GM18499 (cell line): Measurements from ENCODE around the gene ADCY9.

Experiments used
- ATAC-seq: cut with Tn5 transposase; IDR thresholded peaks from one replicate; pipeline ENCODE4 v1.9.1; 2021; ENCODE audit warnings: moderate number of reproducible peaks; ENCODE audit not compliant: insufficient read depth, unreplicated experiment

The ADCY9 gene

DNA sequence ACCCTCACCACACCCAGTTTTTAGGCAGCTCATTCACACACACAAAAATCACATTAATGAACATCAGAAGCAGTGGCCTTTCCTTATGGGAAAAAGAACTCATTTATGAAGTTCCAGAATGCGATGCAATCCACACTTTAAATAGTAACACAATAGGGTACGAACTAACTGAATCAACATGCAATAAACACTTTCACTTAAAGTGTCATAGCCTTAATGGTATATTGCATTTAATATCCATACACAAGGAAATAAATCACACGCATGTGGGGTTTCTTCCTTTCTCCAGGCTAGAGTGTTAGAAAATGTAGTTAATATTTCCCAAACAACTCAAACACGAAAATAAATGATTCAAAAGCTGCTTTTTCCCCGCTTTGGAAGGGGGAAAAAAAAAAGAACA, 19.7 kb downstream of the ADCY9 start:
- no peak for ATAC-seq

GRCh38 chr16:4094127-4094773, 22.0 kb downstream of the ADCY9 start:
- no peak for ATAC-seq

- no peak for ATAC-seq
Observed at GRCh38 chr16:4093495-4094126, 22.6 kb downstream of the ADCY9 start.

GRCh38 chr16:4092547-4093265, 23.5 kb downstream of the ADCY9 start:
- no peak for ATAC-seq

DNA sequence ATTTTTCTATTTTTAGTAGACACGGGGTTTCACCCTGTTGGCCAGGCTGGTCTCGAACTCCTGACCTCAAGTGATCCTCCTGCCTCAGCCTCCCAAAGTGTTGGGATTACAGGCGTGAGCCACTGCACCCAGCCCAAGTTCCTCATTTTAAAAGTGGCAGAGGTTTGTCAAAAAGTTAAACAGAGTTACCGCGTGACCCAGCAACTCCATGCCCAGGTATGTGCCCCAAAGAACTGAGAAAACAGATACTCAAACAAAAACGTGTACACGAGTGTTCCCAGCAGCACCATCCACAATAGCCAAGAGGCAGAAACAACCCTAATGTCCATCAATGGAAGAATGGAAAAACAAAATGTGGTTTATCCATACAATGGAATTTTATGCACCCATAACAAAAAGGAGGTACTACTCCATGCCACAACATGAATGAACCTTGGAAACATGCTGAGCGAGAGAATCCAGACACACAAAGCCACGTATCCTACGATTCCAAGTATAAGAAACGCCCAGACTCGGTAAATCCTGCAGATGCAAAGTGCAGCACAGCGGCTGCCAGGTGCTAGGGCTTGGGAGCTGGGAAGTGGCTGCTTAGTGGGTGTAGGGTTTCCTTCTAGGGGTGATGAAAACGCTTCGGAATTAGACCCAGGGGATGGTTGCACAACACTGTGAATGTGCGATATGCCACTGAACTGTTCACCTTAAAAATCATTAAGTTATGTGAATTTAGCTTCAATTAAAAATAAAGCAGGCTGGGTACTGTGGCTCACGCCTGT, 24.8 kb downstream of the ADCY9 start:
- no peak for ATAC-seq

DNA sequence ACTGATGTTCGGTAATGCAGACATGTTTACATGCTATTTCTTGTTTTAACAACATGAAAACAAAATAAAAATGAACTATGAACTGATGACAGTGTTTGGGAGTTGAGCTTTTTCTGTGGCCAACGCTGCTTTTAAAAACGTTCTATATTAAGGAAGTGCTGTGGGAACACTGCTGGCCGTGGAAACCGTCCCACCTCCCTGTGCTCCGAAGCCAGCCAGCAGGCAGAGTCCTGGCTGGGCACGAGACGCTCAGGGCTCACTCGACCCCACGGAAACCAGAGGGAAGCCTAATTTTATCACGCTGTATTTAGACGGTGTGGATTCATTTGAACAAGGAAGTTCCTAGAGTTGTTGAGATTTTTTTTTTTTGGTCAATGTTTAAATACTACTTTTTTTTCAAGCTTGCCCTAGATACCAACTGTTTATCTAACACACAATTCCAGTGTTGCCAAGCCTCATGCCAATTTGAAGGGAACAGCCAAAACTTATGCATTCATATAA, 25.8 kb downstream of the ADCY9 start:
- ATAC-seq = no peak

- ATAC-seq = no peak
Observed at GRCh38 chr16:4089811-4090301, 26.4 kb downstream of the ADCY9 start.

DNA sequence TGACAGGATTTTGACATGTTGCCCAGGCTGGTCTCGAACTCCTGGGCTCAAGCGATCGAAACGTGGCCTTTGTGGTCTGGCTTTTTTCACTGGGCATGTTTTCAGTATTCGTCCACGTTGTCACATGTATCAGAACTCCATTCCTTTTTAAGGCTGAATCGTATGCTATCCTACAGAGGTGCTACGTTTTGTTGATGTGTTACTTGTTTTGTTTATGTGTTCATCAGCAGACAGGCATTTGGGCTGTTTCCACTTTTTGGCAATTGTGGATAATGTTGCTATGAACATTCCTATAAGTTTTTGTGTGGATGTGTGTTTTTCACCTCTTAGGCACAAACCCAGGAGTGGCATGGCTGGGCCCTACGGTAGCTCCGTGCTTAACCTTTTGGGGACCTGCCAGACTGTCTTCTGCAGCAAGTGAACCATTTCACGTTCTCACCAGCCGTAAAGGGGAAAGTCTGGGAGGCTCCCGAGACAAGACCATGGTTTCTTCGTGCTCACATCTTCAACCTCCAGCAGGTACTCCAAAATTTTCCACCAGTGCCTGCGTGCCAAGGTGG, 26.9 kb downstream of the ADCY9 start:
- ATAC-seq = no peak

DNA sequence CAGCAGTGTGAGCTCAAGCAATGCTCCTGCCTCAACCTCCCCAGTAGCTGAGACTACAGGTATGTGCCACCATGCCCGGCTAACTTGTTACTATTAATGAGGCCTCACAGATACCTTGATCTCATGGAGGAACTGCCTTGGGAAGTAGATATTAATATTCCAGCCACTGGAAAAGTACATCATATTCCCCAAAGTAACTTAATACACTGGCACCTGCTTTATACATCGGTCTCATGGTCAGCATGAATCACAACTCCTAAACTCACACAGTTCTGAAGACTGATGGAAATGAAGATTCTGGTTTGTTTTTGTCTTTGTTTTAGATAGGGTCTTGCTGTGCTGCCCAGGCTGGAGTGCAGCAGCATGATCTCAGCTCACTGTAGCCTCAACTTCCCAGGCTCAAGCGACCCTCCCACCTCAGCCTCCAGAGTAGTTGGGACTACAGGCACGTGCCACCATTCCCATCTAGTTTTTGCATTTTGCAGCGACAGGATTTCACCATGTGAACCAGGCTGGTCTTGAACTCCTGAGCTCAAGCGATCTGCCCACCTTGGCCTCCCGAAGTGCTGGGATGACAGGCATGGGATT, 28.2 kb downstream of the ADCY9 start:
- no peak for ATAC-seq

GRCh38 chr16:4087099-4087885, 28.9 kb downstream of the ADCY9 start:
- no peak for ATAC-seq

- ATAC-seq = no peak
Observed at GRCh38 chr16:4086153-4086552, 30.1 kb downstream of the ADCY9 start.

GRCh38 chr16:4085405-4085970, 30.8 kb downstream of the ADCY9 start:
- no peak for ATAC-seq

DNA sequence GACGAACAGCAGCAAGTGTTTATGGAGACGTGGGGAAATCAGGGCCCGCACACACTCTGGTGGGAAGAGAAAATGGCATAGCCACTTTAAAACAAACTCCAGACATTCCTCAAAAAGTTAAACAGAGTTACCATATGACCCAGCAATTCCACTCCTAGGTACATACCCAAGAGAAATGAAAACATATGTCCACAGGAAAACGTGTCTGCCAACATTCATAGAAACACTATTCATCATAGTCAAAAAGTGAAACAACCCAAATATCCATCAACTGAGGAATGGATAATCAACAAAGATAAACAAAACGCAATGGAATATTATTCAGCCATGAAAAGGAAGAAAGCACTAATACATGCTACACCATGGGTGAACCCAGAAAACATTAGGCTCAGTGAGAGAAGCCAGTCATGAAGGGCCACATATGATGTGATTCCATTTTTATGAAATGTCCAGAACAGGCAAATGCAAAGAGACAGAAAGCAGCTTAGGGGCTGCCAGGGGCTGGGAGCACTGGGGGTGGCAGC, 32.8 kb downstream of the ADCY9 start:
- no peak for ATAC-seq

- ATAC-seq = no peak
Observed at GRCh38 chr16:4082474-4083044, 33.7 kb downstream of the ADCY9 start.

DNA sequence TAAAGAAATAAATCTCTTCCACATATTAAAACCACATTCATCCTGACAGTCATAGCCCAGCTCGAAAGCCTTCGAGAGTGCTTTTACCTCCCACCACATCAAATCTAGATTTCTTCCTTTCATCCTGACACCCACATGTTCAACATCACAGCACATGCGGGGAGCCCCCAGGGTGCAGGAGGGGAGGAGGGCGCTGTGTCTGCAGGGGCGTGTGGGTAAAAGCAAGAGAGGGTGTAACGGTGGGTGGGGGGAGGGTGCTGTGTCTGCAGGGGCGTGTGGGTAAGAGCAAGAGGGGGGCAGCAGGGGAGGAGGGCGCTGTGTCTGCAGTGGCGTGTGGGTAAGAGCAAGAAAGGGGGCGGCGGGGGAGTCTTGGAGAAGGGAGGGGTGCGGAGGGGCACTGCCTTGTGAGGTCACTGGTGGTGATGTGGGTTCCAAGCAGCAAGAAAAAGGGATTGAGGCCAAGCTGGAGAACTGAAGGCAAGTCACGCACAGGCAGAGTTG, 34.7 kb downstream of the ADCY9 start:
- ATAC-seq = no peak

DNA sequence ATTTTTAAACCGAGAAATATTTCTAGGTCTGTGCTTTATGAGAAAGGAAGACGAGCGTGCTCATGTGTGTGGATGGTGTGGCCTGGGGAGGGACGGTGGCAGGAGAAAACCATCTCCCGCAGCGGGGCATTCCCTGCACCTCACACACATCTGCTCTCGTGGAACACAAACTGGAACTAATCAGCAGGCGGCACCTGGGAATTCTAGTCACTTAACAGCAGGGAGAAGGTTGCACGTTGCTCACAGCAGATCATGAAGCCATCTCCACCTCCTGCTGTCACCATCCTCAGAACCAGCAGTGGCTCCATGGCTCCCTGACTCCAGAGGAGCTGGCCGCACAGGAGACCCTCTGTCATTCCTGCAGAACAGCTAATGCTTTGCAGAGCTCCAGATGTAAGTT, 35.2 kb downstream of the ADCY9 start:
- ATAC-seq = no peak

GRCh38 chr16:4077174-4077649, 39.0 kb downstream of the ADCY9 start:
- ATAC-seq = no peak

DNA sequence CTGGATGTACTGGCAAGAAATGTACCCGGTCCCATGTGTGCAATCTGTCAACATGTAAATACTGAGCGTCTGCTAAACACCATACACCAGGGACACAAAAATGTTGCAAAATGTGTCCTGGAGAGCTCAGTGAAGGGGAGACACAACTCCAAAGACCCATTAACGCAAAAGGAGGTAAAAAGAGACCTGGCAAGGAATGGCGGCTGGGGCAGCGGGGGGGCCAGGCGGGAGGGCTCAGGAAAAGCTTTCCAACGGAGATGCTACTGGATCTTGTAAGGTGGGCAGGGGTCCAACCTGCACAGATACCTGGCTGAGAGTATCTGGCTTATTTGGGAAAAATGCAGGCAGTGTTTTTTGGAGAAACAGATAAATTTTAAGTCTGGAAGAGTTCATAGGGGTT, 40.7 kb downstream of the ADCY9 start:
- ATAC-seq = no peak
